ENCODE data around the gene OSBPL2.

The OSBPL2 gene

GRCh38 chr20:62327726-62328495 is 89.6 kb downstream of the OSBPL2 start:
- no peak overlapping the region for H3K4me3 ChIP-seq (ENCODE audit: low read length)
- no peak for DNase-seq (ENCODE audit: low read depth, low spot score)

DNA sequence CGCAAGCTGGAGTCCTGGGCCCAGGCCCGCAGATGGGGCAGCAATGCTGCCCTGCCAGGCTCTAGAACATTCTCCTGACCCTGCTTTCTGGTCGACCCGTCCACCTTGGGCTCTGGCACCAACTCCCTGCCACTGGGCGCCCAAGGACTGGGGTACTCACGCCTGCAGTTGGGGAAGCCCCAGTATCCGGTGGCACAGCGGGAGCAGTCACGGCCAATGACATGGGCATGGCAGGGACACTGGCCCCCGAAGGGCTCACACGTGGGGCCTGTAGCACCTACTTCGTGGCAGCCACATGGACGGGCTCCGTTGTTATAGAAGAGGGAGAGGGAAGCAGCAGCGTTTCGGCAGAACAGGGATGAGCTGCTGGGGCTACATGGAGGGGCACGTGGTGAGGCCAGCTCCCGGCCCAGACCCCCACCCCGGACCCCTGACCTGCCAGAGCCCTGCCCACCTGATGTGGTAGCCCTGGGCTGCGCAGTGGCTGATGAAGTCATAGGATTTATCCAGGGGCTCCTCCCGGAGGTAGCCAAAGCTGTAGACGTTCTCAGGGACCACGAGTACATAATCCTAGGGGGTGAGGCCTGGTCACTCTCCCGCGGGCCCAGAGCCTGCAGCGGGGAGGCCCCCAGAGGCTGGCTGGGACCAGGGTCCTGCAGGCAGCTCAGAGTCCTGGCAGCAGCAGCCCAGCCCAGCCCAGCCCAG is 90.5 kb downstream of the OSBPL2 start:
- H3K4me3 ChIP-seq (ENCODE audit: low read length) = no peak overlapping the region
- no peak for DNase-seq (ENCODE audit: low read depth, low spot score)

DNA sequence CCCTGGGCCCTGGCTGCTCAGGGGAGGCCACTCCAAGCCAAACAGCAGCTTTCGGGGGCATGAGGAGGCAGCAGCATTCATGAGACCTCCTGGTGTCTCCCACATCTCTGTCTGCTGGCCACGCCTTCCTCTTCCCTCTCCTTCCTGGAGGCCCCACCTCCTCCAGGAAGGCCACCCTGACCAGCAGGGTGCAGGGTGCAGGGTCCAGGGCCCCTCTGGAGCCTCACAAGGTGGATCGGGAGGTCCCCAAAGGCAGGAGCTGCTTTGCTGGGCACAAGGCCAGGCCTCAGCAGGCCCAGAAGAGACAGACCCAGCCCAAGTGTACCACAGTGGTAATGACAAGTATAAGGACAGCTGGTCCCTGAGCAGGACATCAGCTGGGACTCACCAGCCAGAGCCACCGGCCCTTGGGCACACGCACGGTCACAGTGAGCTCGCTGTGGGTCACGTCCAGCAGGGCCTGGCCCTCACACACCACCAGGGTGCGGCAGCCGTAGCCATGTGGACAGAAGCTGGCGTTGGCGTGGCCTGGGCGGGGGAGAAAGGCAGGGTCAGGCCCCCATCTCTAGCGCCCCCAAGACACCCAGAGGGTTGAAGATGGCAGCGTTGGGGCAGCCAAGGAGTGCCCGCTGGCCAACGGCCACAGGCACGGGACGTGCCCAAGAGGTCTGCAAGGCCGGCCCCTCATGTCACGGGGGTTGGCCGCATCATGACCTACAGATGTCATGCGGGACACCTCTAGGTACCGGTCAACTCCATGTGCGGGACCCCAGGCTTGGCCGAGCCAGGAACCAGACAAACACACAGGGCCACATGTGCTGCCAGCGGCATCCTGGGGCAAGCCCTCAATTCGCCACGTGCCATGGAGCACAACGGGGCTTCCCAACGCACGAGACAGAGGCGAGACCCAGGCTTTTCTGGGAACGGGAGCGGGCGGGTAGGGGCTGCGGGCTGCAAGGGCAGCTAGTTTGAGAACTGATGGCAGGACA is 91.4 kb downstream of the OSBPL2 start:
- DNase-seq (ENCODE audit: low read depth, low spot score) = no peak
- no peak overlapping the region for H3K4me3 ChIP-seq (ENCODE audit: low read length)

- DNase-seq (ENCODE audit: low read depth, low spot score) = no peak
- no peak overlapping the region for H3K4me3 ChIP-seq (ENCODE audit: low read length)
Observed at GRCh38 chr20:62330576-62331317, 92.4 kb downstream of the OSBPL2 start.

DNA sequence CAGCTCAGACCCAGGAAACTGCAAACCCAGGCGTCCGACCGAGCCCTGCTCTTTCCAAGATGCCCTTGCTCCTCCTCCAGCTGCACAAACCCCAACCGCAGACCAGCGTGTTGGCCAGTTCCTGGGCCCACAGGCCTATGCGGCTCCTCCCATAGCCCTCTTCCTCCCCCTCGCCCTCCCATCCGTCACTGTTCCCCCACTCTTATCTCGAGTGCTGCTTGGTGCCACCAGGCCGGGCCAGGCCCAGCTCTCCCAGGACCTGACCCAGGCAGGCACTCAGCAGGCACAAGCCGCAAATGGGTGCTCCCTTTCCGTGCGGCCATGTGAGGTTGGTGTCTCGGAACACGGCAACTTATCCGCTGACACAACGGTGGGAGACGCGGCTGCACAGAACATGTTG is 93.0 kb downstream of the OSBPL2 start:
- DNase-seq (ENCODE audit: low read depth, low spot score) = no peak
- no peak overlapping the region for H3K4me3 ChIP-seq (ENCODE audit: low read length)

GRCh38 chr20:62332421-62332820 is 94.1 kb downstream of the OSBPL2 start:
- H3K4me3 ChIP-seq (ENCODE audit: low read length) = no peak overlapping the region
- DNase-seq (ENCODE audit: low read depth, low spot score) = no peak

DNA sequence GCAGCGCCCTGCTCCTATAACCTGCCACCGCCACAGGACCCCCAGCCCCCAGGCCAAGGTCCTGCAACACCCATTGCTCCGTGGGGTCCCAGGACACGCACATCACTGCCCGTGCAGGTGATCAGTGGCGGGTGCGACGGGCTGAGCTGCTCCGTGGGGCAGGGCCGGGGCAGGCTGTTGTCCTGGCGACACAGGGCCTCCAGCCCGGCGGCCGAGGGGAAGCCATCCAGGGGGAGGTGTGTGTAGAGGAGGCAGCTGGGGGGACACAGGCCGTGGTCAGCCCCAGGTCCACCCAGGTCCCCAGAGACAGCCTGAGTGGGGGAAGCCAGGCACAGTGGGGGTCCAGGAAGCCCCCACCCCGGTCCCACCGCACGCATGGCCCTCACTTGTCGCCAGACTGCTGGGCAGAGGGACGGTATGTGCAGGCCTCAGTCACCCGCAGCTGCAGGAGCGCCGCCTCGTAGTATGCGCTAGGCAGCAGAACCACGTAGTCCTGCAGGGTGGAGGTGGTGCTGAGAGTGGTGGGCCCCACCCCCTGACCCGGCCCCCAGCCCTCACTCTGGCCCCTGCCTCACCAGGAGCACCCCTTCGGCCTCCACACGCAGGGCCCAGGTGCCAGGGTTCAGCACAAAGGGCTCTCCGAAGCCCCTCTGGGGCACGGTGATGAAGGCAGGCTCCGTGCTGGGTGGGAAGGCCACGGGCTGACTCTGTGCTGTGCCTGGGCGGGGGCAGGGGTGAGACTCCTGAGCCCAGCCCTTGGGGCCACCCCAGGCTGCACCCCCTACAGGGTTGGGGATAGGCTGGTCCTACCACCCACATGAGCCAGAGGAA is 94.9 kb downstream of the OSBPL2 start:
- no peak for DNase-seq (ENCODE audit: low read depth, low spot score)
- no peak overlapping the region for H3K4me3 ChIP-seq (ENCODE audit: low read length)

DNA sequence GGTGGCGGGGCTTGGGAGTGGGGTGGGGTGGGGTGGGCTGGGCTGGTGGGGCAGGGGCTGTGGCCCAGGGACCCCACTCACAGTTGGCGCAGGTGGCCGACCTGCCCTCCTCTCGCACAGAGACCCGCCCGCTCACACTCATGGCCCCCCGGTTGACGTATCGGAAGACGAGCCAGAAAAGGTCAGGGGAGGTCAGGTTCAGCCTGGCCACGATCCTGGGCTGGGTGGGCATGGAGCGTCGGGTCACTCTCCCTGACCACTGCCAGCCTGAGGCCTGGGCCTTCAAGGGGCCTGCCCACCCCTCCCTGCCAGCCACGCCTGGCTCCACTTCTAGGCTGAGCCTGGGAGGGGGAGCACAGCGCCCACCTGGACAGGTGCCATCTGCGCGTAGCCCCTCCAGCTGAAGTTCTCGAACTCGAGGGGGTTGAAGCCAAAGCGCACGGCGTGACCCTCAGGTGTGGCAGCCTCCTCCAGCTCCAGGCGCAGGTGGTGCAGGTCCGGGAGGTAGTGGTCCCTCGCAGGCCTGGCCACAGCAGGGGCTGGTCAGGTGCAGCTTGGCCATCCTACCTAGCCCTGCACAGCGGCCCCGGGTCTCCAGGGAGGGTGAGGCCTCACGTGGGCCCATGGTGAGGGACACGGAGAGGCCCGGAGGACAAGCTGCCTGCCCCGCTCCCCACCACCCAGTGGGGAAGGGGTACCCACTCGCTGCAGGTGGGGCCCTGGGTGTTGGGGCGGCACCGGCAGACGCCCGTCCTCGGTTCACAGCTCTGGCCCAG is 95.7 kb downstream of the OSBPL2 start:
- DNase-seq (ENCODE audit: low read depth, low spot score) = no peak

DNA sequence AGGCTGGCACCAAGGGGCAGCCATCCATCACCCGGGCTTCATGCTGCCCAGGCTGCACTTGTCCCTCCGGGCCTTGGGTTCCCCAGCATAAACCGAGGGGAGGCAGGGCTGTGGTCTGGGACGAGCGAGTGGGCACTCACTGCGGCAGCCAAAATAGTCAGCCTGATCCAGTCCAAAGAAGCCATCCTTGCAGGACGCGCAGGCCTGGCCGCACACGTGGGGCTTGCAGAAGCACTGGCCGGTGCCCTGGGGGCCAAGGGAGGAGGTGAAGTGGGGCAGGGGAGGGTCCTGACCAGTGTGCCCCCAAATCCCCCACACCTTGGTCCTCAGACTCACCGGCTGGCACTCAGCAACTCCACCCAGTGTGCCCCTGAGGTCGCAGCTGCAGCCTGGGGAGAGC is 96.6 kb downstream of the OSBPL2 start:
- DNase-seq (ENCODE audit: low read depth, low spot score) = no peak
- H3K4me3 ChIP-seq (ENCODE audit: low read length) = no peak overlapping the region

More for the DNA sequence above, 95.7 kb downstream of the OSBPL2 start:
- H3K4me3 ChIP-seq (ENCODE audit: low read length) = no peak overlapping the region

DNA sequence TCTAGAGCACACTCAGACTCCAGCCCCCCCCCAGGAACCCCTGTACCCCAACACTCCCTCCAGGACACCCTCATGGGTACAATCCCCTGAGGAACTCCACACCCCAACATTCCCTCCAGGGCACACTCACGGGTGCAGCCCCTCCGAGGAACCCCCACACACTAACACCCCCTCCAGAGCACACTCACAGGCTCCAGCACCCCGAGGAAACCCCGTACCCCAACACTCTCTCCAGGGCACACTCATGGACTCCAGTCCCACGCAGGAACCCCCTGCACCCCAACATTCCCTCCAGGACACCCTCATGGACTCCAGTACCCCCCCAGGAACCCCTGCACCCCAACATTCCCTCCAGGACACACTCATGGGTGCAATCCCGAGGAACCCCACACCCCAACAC is 97.2 kb downstream of the OSBPL2 start:
- no peak for DNase-seq (ENCODE audit: low read depth, low spot score)

DNA sequence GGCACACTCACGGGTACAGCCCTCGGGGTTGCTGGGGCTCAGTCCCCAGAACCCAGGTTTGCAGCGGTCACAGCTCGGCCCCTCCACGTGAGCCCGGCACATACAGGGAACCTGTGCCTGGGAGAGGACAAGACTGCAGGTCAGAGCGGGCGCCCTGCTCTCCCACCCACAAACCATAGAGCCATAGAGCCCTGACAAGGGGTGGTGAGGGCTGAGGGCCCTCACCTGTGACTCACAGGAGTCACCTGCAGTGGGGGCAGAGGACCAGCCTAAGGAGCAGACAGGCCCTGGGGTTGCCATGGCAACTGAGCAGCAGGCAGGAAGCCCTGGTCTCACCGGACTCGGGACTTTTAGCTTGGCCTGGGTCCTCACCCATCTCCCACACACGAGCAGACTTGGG is 98.0 kb downstream of the OSBPL2 start:
- DNase-seq (ENCODE audit: low read depth, low spot score) = no peak
- no peak overlapping the region for H3K4me3 ChIP-seq (ENCODE audit: low read length)

More for the DNA sequence above, 97.2 kb downstream of the OSBPL2 start:
- H3K4me3 ChIP-seq (ENCODE audit: low read length) = no peak overlapping the region

DNA sequence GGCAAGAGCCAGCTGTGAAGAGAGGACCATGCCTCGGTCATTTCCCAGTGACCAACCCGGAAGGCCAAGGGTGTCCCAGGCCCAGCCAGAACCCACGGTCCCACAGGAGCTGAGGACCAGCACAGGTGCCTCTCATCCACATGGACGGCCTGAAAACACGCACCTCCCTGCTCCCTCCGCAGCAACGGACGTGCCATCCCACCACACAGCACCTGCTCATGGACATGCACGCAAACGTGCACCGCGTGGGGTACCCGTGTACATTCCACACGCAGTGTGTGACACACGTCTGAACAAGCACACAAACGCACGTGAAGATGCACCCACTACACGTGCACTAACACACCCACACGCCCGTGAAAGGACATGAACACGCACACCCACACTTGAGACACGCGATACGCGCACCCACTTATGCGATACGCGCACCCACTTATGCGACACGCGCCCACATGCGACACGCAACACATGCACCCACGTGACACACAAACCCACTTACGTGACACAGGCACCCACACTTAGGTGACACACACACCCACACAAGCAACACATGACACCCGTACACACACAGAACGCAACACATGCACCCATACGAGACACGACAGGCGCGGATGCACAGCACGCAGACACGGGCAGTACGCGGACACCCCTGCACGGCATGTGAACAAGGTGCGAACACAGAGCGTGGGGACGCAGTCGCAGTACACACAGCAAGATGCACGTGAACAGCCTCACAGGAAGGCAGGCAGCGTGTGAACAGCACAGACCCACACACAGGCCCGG is 98.6 kb downstream of the OSBPL2 start:
- no peak for DNase-seq (ENCODE audit: low read depth, low spot score)
- H3K4me3 ChIP-seq (ENCODE audit: low read length) = no peak overlapping the region

- H3K4me3 ChIP-seq (ENCODE audit: low read length) = no peak overlapping the region
- DNase-seq (ENCODE audit: low read depth, low spot score) = peak; percentile 24
Observed at GRCh38 chr20:62337558-62338293, 99.4 kb downstream of the OSBPL2 start.

DNA sequence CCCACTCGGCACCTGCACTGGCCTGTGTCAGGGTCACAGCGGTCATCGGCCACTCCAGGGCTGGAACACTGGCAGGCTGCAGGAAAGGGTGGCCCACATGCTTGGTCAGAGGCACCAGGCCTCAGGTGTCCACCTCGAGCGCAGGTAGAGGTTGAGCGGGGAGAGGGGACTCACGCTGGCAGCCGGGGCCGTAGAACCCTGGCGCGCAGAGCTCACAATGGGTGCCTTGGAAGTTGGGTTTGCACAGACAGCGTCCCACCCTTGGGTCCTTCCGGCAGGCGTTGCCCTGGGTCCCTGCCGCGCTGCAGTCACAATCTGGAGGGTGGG is 99.9 kb downstream of the OSBPL2 start:
- DNase-seq (ENCODE audit: low read depth, low spot score) = no peak
- H3K4me3 ChIP-seq (ENCODE audit: low read length) = no peak overlapping the region

DNA sequence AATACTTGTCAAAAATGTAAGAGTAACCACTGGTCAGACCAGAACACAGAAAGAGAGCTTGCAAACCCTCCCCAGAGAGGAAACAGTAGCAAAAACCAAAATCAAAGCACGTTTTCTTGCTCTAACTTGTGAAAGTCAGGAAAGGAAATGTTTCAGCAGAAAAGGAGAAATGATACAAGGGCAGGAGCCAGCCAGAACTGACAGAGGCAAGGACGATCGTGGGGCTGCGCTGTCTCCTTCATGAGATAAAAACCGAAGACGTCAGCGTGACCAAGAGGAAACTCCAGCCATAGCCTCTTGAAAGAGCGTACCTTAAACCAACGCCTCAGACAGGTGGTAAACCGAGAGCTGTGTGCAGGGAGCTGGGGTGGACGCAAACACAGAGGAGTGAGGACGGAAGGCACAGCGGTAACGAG is 101.3 kb downstream of the OSBPL2 start:
- DNase-seq (ENCODE audit: low read depth, low spot score) = no peak
- H3K4me3 ChIP-seq (ENCODE audit: low read length) = no peak overlapping the region

DNA sequence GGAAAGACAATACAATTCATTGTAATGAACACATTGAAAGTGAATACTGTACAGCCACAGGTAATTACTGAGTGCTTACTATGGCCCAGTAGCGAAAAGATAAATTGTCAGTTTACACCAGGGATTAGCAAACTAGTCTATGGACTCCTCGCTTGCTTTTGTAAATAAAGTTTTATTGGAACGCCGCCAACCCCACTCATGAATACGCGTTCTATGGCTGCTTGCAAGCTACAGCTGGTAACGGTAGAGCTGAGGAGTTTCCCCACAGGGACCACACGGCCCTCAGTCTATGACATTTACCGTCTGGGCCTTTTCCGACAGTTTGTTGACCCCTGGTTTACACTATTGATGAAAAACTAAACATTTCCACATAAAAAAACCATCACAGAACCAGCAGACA is 104.6 kb downstream of the OSBPL2 start:
- DNase-seq (ENCODE audit: low read depth, low spot score) = no peak
- no peak overlapping the region for H3K4me3 ChIP-seq (ENCODE audit: low read length)
